SU-DHL-6 (cell line): ENCODE data around the gene EIF6.

ENCODE experiments used
- H2AFZ ChIP-seq: fragments of 200-600 bp; sonication (generic); 2 replicates; pipeline ENCODE4 v1.6.1; 2014; ENCODE audit warnings: low read depth, mild to moderate bottlenecking, moderate library complexity, mixed read lengths, antibody characterized with exemption, low read length; ENCODE audit not compliant: severe bottlenecking
- H3F3A ChIP-seq: fragments of 200-600 bp; shearing (Covaris generic); 2 replicates; pipeline ENCODE4 v1.6.0; 2016; ENCODE audit warnings: antibody characterized with exemption, mild to moderate bottlenecking; ENCODE audit not compliant: insufficient read depth
- H3K27ac ChIP-seq: fragments of 200-600 bp; sonication (generic); 2 replicates; pipeline ENCODE4 v1.5.1; 2016; ENCODE audit warnings: low read depth, mild to moderate bottlenecking, low read length, moderate library complexity, mixed read lengths
- H3K27me3 ChIP-seq: fragments of 200-600 bp; sonication (generic), shearing (Covaris generic); 2 replicates; pipeline ENCODE4 v1.6.0; 2014; ENCODE audit warnings: mild to moderate bottlenecking, low read length
- H3K36me3 ChIP-seq: fragments of 200-600 bp; sonication (generic); 2 replicates; pipeline ENCODE4 v1.6.1; 2014; ENCODE audit warnings: mild to moderate bottlenecking, low read length, mixed read lengths
- H3K4me2 ChIP-seq: fragments of 300-600, 200-600 bp; shearing (Covaris generic), sonication (generic); 2 replicates; pipeline ENCODE4 v1.6.0; 2014; ENCODE audit warnings: low read length, low read depth, mild to moderate bottlenecking; ENCODE audit not compliant: poor library complexity, severe bottlenecking
- H3K4me3 ChIP-seq: fragments of 200-600 bp; sonication (generic); 2 replicates; pipeline ENCODE4 v1.5.1; 2014; ENCODE audit warnings: antibody characterized with exemption, low read length, mild to moderate bottlenecking, mixed read lengths; ENCODE audit not compliant: insufficient read depth, poor library complexity, severe bottlenecking
- H3K79me2 ChIP-seq: fragments of 200-600 bp; sonication (generic); 2 replicates; pipeline ENCODE4 v1.6.1; 2014; ENCODE audit warnings: mild to moderate bottlenecking, low read length, moderate library complexity; ENCODE audit not compliant: insufficient read depth
- H3K9ac ChIP-seq: fragments of 200-600 bp; sonication (generic); 2 replicates; pipeline ENCODE4 v1.7.0; 2014; ENCODE audit warnings: mild to moderate bottlenecking, low read length
- H3K9me2 ChIP-seq: fragments of 200-600 bp; sonication (generic); replicated peaks from 2 replicates; pipeline ENCODE4 v1.6.1; 2014; ENCODE audit warnings: low read length; ENCODE audit not compliant: insufficient read depth
- H3K9me3 ChIP-seq: fragments of 200-600 bp; sonication (generic); 2 replicates; pipeline ENCODE4 v1.6.1; 2014; ENCODE audit warnings: low read length, mixed read lengths; ENCODE audit not compliant: insufficient read depth
- H4K20me1 ChIP-seq: fragments of 200-600 bp; sonication (generic); 2 replicates; pipeline ENCODE4 v1.6.1; 2014; ENCODE audit warnings: low read depth, mild to moderate bottlenecking, antibody characterized with exemption, low read length, moderate library complexity, mixed read lengths
- EZH2phosphoT487 ChIP-seq: fragments of 200-600 bp; sonication (generic), shearing (Covaris generic); conservative IDR thresholded peaks from 2 replicates; pipeline ENCODE4 v1.6.1; 2018; ENCODE audit warnings: mild to moderate bottlenecking, antibody characterized with exemption, low read length, moderate library complexity, mixed read lengths
- TF ChIP-seq, protein P1 (sequence below): fragments of 200-600 bp; sonication (generic); IDR thresholded peaks from one replicate; pipeline ENCODE4 v1.5.1; 2017; ENCODE audit warnings: antibody characterized with exemption, mild to moderate bottlenecking, low read length, moderate library complexity; ENCODE audit not compliant: insufficient read depth, poor library complexity, severe bottlenecking

The EIF6 gene

GRCh38 chr20:35311409-35311808 is 26.8 kb upstream of the EIF6 start:
- Histone ChIP-seq H3K9me2 (no peaks in the 10 kb centered on the region), H3K4me2 (no peak overlapping the region), H3K9me3 (no peaks in the 10 kb centered on the region), H2AFZ (no peak overlapping the region), H3K27ac (no peak overlapping the region), H3K27me3 (no peaks in the 10 kb centered on the region), H3K9ac (no peak overlapping the region), H4K20me1 (no peaks in the 10 kb centered on the region), H3K79me2 (no peaks in the 10 kb centered on the region), H3K36me3 (no peaks in the 10 kb centered on the region), H3F3A (no peaks in the 10 kb centered on the region), H3K4me3 (no peak overlapping the region)
- no peak for TF ChIP-seq EZH2phosphoT487
- TF ChIP-seq, protein P1, sequence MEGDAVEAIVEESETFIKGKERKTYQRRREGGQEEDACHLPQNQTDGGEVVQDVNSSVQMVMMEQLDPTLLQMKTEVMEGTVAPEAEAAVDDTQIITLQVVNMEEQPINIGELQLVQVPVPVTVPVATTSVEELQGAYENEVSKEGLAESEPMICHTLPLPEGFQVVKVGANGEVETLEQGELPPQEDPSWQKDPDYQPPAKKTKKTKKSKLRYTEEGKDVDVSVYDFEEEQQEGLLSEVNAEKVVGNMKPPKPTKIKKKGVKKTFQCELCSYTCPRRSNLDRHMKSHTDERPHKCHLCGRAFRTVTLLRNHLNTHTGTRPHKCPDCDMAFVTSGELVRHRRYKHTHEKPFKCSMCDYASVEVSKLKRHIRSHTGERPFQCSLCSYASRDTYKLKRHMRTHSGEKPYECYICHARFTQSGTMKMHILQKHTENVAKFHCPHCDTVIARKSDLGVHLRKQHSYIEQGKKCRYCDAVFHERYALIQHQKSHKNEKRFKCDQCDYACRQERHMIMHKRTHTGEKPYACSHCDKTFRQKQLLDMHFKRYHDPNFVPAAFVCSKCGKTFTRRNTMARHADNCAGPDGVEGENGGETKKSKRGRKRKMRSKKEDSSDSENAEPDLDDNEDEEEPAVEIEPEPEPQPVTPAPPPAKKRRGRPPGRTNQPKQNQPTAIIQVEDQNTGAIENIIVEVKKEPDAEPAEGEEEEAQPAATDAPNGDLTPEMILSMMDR: no peak

DNA sequence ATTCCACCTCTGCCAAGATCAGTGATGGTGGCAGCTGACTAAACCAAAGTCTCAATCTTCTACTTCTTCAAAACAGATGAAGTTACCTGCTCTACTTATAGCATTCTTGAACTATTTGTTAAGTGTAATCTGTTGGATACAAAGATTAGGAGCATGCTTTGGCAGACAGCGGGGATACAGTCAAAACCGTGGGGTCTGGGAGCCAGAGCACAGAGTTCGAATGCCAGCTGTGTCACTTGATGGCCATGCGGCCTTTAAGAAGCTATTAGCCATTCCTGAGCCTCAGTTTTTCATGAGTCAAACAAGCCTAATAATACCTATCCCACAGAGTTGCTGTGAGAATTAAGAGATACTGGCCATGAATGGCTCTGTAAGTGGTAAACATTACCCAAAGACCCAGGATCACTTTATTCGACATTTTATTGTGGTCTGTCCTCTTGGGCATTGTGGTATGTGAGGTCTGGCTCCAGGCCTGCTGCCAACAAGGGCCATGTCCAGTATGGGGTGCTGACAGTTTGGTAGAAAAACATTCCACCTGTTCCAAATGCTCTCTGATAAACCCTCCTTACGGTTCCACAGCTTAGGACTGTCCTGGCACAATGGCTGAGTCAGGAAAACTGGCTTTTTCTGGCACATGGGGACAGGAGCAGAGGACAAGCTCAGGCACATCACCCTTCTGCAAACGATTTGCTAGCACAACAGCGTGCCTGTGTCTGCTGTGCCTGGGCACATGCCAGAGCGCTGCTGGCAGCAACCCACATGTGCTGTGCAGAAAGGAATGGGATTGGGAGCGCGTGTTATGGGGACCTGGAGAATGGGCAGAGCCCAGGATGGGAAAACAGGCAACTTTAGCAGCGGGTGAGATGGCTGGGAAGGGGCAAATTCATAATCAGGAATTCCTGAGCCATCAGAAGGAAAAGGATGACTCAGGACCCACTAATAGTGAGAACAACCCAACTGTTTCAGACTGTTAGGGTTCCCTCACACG is 23.4 kb upstream of the EIF6 start:
- Histone ChIP-seq H2AFZ (no peak overlapping the region), H3K9me3 (no peaks in the 10 kb centered on the region), H3K27me3 (no peaks in the 10 kb centered on the region), H3K79me2 (no peaks in the 10 kb centered on the region), H4K20me1 (no peaks in the 10 kb centered on the region), H3K9me2 (no peaks in the 10 kb centered on the region), H3F3A (no peaks in the 10 kb centered on the region), H3K4me3 (no peak overlapping the region), H3K36me3 (no peaks in the 10 kb centered on the region), H3K4me2 (no peak overlapping the region), H3K27ac (no peak overlapping the region), H3K9ac (no peak overlapping the region)
- TF ChIP-seq, protein P1: no peak
- TF ChIP-seq EZH2phosphoT487: no peak

DNA sequence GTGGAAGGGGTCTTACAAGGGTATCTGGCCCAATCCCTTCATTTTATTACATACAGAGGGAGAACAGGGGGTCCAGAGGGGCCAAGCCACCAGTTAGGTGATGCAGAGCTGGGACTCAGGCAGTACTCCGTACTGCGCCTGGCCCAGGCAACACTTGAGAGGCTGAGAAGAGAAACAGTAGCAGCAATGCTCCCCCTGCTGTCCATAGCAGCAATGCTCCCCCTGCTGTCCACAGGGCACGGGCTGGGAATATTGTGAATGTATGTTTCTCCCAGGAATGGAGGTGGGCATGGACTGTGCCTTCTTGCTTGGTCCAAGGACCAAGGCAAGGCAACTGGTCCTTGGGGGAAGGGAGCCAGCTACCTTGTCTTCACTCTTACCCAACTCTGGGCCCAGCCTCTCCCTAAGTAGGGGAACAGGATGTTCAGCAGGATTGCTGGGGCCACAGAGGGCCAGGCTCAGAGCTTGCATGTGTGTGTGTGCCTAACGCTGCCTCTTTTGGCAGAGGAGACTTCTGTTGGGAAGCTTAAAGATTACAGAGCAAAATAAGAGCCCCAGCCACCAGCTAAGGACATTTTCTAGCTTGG is 22.5 kb upstream of the EIF6 start:
- H3F3A ChIP-seq: no peaks in the 10 kb centered on the region
- no peaks in the 10 kb centered on the region for H3K9me2 ChIP-seq
- H3K27me3 ChIP-seq: no peaks in the 10 kb centered on the region
- no peaks in the 10 kb centered on the region for H3K9me3 ChIP-seq
- no peak overlapping the region for H3K27ac ChIP-seq
- no peaks in the 10 kb centered on the region for H4K20me1 ChIP-seq
- H3K79me2 ChIP-seq: no peaks in the 10 kb centered on the region
- H3K36me3 ChIP-seq: no peaks in the 10 kb centered on the region
- H3K9ac ChIP-seq: no peak overlapping the region
- H3K4me2 ChIP-seq: no peak overlapping the region
- H2AFZ ChIP-seq: no peak overlapping the region
- TF ChIP-seq, protein P1: peak; percentile 69
- TF ChIP-seq EZH2phosphoT487: no peak
- H3K4me3 ChIP-seq: no peak overlapping the region
